HepG2 (cell line): Measurements from ENCODE around the gene LTB4R. TPM values are rescaled to one million over a fixed set of nuclear protein-coding genes. Genes with fewer than 3 reads are reported as not detected.

ENCODE experiments used
- CENPBD1 ChIP-seq: sonication (generic); formaldehyde crosslinking; IDR thresholded peaks from 2 replicates; pipeline ENCODE4 v1.8.0; 2022; ENCODE audit warnings: missing genetic modification reagents, low read depth, mild to moderate bottlenecking, borderline replicate concordance
- CHD4 ChIP-seq: fragments of 200-600 bp; sonication (generic); IDR thresholded peaks from 2 replicates; pipeline ENCODE4 v1.7.0; 2017; ENCODE audit warnings: mild to moderate bottlenecking, low read length, borderline replicate concordance
- GTF3A ChIP-seq: sonication (generic); formaldehyde crosslinking; conservative IDR thresholded peaks from 2 replicates; pipeline ENCODE4 v1.4.0; 2020; ENCODE audit warnings: mild to moderate bottlenecking, missing genetic modification reagents
- IRX3 ChIP-seq: sonication (generic); formaldehyde crosslinking; IDR thresholded peaks from 2 replicates; pipeline ENCODE4 v1.8.1; 2023; ENCODE audit warnings: mild to moderate bottlenecking, low read depth, missing genetic modification reagents, borderline replicate concordance
- NFE2L1 ChIP-seq: sonication (generic); formaldehyde crosslinking; IDR thresholded peaks from 2 replicates; pipeline ENCODE4 v1.4.0; 2020; ENCODE audit warnings: missing genetic modification reagents, mild to moderate bottlenecking, borderline replicate concordance
- NFE2L2 ChIP-seq: fragments of 150-350 bp; IDR thresholded peaks from 2 replicates; pipeline ENCODE4 v1.6.1; 2014; ENCODE audit warnings: low read length
- PAX8 ChIP-seq: sonication (generic); formaldehyde crosslinking; IDR thresholded peaks from 2 replicates; pipeline ENCODE4 v1.8.0; 2022; ENCODE audit warnings: mild to moderate bottlenecking, missing genetic modification reagents, borderline replicate concordance
- PREB ChIP-seq: sonication (generic); formaldehyde crosslinking; IDR thresholded peaks from 2 replicates; pipeline ENCODE4 v1.4.0; 2020; ENCODE audit warnings: missing genetic modification reagents
- RCOR2 ChIP-seq: IDR thresholded peaks from 2 replicates; pipeline ENCODE4 v1.6.1; 2016; ENCODE audit warnings: missing biosample characterization, missing genetic modification reagents
- STAT6 ChIP-seq: sonication (generic); formaldehyde crosslinking; IDR thresholded peaks from 2 replicates; pipeline ENCODE4 v1.4.0; 2020; ENCODE audit warnings: missing genetic modification reagents, mild to moderate bottlenecking, borderline replicate concordance
- ZC3H4 ChIP-seq: sonication (generic); formaldehyde crosslinking; IDR thresholded peaks from 2 replicates; pipeline ENCODE4 v1.4.0; 2020; ENCODE audit warnings: missing genetic modification reagents, borderline replicate concordance
- ZFP90 ChIP-seq: sonication (generic); formaldehyde crosslinking; IDR thresholded peaks from 2 replicates; pipeline ENCODE4 v1.8.0; 2022; ENCODE audit warnings: missing genetic modification reagents, mild to moderate bottlenecking, inconsistent platforms, borderline replicate concordance
- ZNF580 ChIP-seq: IDR thresholded peaks from 2 replicates; pipeline ENCODE4 v1.6.1; 2016; ENCODE audit warnings: low read depth, borderline replicate concordance
- ZNF644 ChIP-seq: IDR thresholded peaks from 2 replicates; pipeline ENCODE4 v1.6.1; 2016; ENCODE audit warnings: low read depth
- ZNF670 ChIP-seq: sonication (generic); formaldehyde crosslinking; IDR thresholded peaks from 2 replicates; pipeline ENCODE4 v1.8.0; 2022; ENCODE audit warnings: mild to moderate bottlenecking, missing genetic modification reagents, borderline replicate concordance
- ZNF674 ChIP-seq: sonication (generic); formaldehyde crosslinking; IDR thresholded peaks from 2 replicates; pipeline ENCODE4 v1.5.0; 2020; ENCODE audit warnings: low read depth, mild to moderate bottlenecking, missing genetic modification reagents
- ZNF879 ChIP-seq: sonication (generic); formaldehyde crosslinking; IDR thresholded peaks from 2 replicates; pipeline ENCODE4 v1.8.1; 2023; ENCODE audit warnings: missing genetic modification reagents
- ZSCAN5A ChIP-seq: sonication (generic); formaldehyde crosslinking; IDR thresholded peaks from 2 replicates; pipeline ENCODE4 v1.8.0; 2022; ENCODE audit warnings: mild to moderate bottlenecking, missing genetic modification reagents, borderline replicate concordance
- polyA plus RNA-seq, 8 experiments: library from polyadenylated mRNA; depleted of rRNA in 3 of 8; stranded (reverse) in 7 of 8; unstranded in 1 of 8; fragments of >200 nt; fragmentation: Illumina TruSeq in 4 of 8; extraction: Trizol in 4 of 8; gene quantifications; 2 replicates each; pipeline versions ENCODE4 v1.2.1 to v1.2.3, GENCODE V29; 2011 to 2016; ENCODE audit warnings: low read depth in 4 of 8, missing spikeins in 1 of 8, mixed read lengths in 1 of 8; ENCODE audit not compliant: insufficient read depth in 1 of 8
- total RNA-seq, 5 experiments: library from RNA; depleted of rRNA; stranded (reverse); fragments of >200 nt; fragmentation: Illumina TruSeq; extraction: Trizol; gene quantifications; 2 replicates each; pipeline ENCODE4 v1.2.3, GENCODE V29; 2016; ENCODE audit warnings: low read depth in 1 of 5
- TF ChIP-seq, protein P1 (sequence below): sonication (generic); formaldehyde crosslinking; IDR thresholded peaks from 2 replicates; pipeline ENCODE4 v1.5.1; 2020; ENCODE audit warnings: missing genetic modification reagents, mild to moderate bottlenecking, borderline replicate concordance

The LTB4R gene
- total and polyA plus RNA-seq, 2 of the 13 experiments (the other 11 are each of a cell fraction or from before 2014, with no cell fraction given), result 3.2 to 8.2 TPM

DNA sequence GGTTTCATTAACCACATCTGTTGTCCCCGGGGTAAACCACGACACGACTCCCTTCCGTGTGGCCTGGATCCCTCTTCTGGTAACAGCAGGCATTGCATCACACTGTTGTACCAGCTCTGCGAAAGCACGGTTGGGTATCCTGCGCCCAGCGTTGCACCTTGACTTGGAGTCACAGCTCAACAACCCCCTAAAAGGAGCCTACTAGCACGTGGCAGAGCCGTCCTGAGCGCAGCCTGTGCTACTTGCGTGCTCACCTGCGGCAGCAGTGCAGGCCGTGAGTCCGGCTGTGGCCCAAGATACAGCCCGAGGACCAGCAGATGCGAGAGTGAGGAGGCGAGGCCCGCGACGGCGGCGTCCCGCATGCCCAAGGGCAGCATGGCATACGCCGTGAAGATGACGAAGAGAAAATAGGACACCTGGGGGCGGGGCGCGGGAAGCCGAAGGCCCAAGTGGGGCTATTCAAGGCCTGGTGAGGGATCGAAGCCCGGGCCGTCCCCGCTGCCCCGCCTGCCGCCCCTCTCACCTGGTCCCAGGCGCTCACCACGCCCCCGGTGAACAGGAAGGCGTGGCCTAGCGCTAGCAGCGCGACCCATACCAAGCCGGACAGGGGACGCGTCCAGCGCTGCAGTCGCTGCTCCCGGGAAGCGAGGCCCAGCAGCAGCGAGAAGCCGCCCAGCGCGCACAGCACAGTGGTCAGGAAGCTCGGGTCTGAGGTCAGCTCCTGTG is 21.1 kb downstream of the LTB4R start (continued):
- TF ChIP-seq, protein P1, sequence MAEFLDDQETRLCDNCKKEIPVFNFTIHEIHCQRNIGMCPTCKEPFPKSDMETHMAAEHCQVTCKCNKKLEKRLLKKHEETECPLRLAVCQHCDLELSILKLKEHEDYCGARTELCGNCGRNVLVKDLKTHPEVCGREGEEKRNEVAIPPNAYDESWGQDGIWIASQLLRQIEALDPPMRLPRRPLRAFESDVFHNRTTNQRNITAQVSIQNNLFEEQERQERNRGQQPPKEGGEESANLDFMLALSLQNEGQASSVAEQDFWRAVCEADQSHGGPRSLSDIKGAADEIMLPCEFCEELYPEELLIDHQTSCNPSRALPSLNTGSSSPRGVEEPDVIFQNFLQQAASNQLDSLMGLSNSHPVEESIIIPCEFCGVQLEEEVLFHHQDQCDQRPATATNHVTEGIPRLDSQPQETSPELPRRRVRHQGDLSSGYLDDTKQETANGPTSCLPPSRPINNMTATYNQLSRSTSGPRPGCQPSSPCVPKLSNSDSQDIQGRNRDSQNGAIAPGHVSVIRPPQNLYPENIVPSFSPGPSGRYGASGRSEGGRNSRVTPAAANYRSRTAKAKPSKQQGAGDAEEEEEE (CRISPR knock-in tag), result peak; percentile 99
- TF ChIP-seq ZNF644 (peak; percentile 29; the same call in 1 of the 2 replicates), ZFP90 (no peak; the same call in 1 of the 2 replicates), IRX3 (CRISPR knock-in tag) (peak; percentile 93; the same call in 1 of the 2 replicates), GTF3A (CRISPR knock-in tag) (peak; percentile 99), NFE2L1 (peak; percentile 85; the same call in 1 of the 2 replicates), CENPBD1 (CRISPR knock-in tag) (no peak; the same call in 1 of the 2 replicates), ZNF580 (peak; percentile 97), ZC3H4 (CRISPR knock-in tag) (peak; percentile 73; the same call in 1 of the 2 replicates), ZNF670 (CRISPR knock-in tag) (peak; percentile 97), ZNF674 (CRISPR knock-in tag) (peak; percentile 91; the same call in 1 of the 2 replicates), ZNF879 (CRISPR knock-in tag) (peak; percentile 89; the same call in 1 of the 2 replicates), STAT6 (CRISPR knock-in tag) (no peak), NFE2L2 (no peak), PREB (CRISPR knock-in tag) (no peak), CHD4 (no peak), ZSCAN5A (CRISPR knock-in tag) (no peak), PAX8 (CRISPR knock-in tag) (peak; percentile 99), RCOR2 (no peak)
